D341Med (cell line): ENCODE results near the gene DUSP14.
A peak's percentile ranks its signal among the peaks of the same experiment; 100 is the strongest.
"Not testable (repeated sequence)": the region's sequence is repeated elsewhere in the genome, so short reads cannot be mapped to it uniquely, and the experiment has no call there.

Experiments
- DNase-seq: peaks from one replicate; pipeline ENCODE4 v3.0.0; 2012; ENCODE audit warnings: low spot score

The DUSP14 gene

GRCh38 chr17:37485938-37486570 lies 3.6 kb upstream of the DUSP14 start:
- no peak for DNase-seq

- DNase-seq, result peak; percentile 52
These were observed 1.6 kb upstream of the DUSP14 start for GRCh38 chr17:37488009-37488604.

- DNase-seq, result peak; percentile 56
These were observed 989 bp upstream of the DUSP14 start for GRCh38 chr17:37488607-37489196.

GRCh38 chr17:37490022-37490587 lies 414 bp downstream of the DUSP14 start:
- DNase-seq, result peak; percentile 90

- DNase-seq, result peak; percentile 66
These were observed 1.2 kb downstream of the DUSP14 start for GRCh38 chr17:37490638-37491614.

GRCh38 chr17:37492167-37492566 lies 2.5 kb downstream of the DUSP14 start:
- no peak for DNase-seq

- peak; percentile 2 for DNase-seq
These were observed 3.7 kb downstream of the DUSP14 start for GRCh38 chr17:37493249-37494027.

GRCh38 chr17:37494401-37494831 lies 4.7 kb downstream of the DUSP14 start:
- peak; percentile 4 for DNase-seq

GRCh38 chr17:37494971-37495370 lies 5.3 kb downstream of the DUSP14 start:
- no peak for DNase-seq

- no peak for DNase-seq
These were observed 10.7 kb downstream of the DUSP14 start for GRCh38 chr17:37500378-37500777.

GRCh38 chr17:37502009-37502936 lies 12.6 kb downstream of the DUSP14 start:
- DNase-seq, result no peak

- DNase-seq, result no peak
These were observed 13.5 kb downstream of the DUSP14 start for GRCh38 chr17:37503148-37503547.

GRCh38 chr17:37505333-37505732 lies 15.6 kb downstream of the DUSP14 start:
- no peak for DNase-seq

GRCh38 chr17:37506678-37507077 lies 17.0 kb downstream of the DUSP14 start:
- peak; percentile 83 for DNase-seq

- peak; percentile 55 for DNase-seq
These were observed 17.4 kb downstream of the DUSP14 start for GRCh38 chr17:37507111-37507510.

GRCh38 chr17:37510056-37510455 lies 20.4 kb downstream of the DUSP14 start:
- no peak for DNase-seq

GRCh38 chr17:37511642-37512041 lies 22.0 kb downstream of the DUSP14 start:
- not testable (repeated sequence) for DNase-seq

- DNase-seq, result peak; percentile 88
These were observed 22.9 kb downstream of the DUSP14 start for GRCh38 chr17:37512442-37513068.

- no peak for DNase-seq
These were observed 24.0 kb downstream of the DUSP14 start for GRCh38 chr17:37513711-37514110.
